Measurements from ENCODE around the gene LRRC56. TPM values are rescaled to one million over a fixed set of nuclear protein-coding genes. Genes with fewer than 3 reads are reported as not detected.
A peak's percentile ranks its signal among the peaks of the same experiment; 100 is the strongest.
"Not testable (repeated sequence)": the region's sequence is repeated elsewhere in the genome, so short reads cannot be mapped to it uniquely, and the experiment has no call there.

LRRC56 gene
- total RNA-seq, 1 donor from 2014 or later = not detected

DNA sequence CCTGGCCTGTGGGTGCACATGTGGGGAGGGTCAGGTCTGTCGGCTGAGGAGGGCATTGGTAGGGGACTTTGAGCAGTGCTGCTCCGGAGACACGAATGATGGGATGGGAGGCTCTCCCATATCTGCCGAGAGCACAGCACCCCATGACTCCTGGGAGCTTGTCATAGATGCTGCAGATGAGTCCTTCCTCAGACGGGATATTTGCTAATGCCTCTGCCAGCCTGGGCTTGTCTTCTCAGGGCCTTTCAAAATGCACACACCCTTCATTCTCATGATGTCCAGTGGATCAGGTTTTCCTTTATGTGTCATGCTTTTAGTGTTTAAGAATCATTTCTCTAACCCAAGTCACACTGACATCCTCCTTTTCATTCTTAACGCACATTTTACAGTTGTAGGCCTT lies 22.2 kb upstream of the LRRC56 start:
- H3K9me3 ChIP-seq = no peaks in the 10 kb centered on the region
- no peaks in the 10 kb centered on the region for H3K27me3 ChIP-seq
- H3K36me3 ChIP-seq = peaks cover 4 to 14% of the 10 kb centered on the region in 2 donors
- H3K4me3 ChIP-seq = no peak overlapping the region
- no peak for DNase-seq (ENCODE audit: low spot score in 2 of 2)
- intact Hi-C loops (cut with DNase I) = no loop called here
- no peak overlapping the region for H3K27ac ChIP-seq
- TF ChIP-seq, protein P1, sequence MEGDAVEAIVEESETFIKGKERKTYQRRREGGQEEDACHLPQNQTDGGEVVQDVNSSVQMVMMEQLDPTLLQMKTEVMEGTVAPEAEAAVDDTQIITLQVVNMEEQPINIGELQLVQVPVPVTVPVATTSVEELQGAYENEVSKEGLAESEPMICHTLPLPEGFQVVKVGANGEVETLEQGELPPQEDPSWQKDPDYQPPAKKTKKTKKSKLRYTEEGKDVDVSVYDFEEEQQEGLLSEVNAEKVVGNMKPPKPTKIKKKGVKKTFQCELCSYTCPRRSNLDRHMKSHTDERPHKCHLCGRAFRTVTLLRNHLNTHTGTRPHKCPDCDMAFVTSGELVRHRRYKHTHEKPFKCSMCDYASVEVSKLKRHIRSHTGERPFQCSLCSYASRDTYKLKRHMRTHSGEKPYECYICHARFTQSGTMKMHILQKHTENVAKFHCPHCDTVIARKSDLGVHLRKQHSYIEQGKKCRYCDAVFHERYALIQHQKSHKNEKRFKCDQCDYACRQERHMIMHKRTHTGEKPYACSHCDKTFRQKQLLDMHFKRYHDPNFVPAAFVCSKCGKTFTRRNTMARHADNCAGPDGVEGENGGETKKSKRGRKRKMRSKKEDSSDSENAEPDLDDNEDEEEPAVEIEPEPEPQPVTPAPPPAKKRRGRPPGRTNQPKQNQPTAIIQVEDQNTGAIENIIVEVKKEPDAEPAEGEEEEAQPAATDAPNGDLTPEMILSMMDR (IDR thresholded peaks at IDR 0.05) = no peak
- H3K4me1 ChIP-seq = peaks cover 2 to 3% of the 10 kb centered on the region in 2 donors

GRCh38 chr11:516400-516799 lies 20.9 kb upstream of the LRRC56 start:
- no peak overlapping the region for H3K4me3 ChIP-seq
- no peak overlapping the region for H3K27ac ChIP-seq
- TF ChIP-seq, protein P1 (IDR thresholded peaks at IDR 0.05) = no peak
- H3K9me3 ChIP-seq = no peaks in the 10 kb centered on the region
- H3K4me1 ChIP-seq = peaks cover 2 to 3% of the 10 kb centered on the region in 2 donors
- no peaks in the 10 kb centered on the region for H3K27me3 ChIP-seq
- H3K36me3 ChIP-seq = peaks cover 0 to 9% of the 10 kb centered on the region in 2 donors
- intact Hi-C loops (cut with DNase I) = no loop called here
- no peak for DNase-seq (ENCODE audit: low spot score in 2 of 2)

- H3K4me1 ChIP-seq; H3K27ac ChIP-seq; H3K27me3 ChIP-seq; H3K9me3 ChIP-seq; H3K4me3 ChIP-seq; intact Hi-C loops (cut with DNase I); H3K36me3 ChIP-seq; DNase-seq (ENCODE audit: low spot score in 2 of 2): not testable (repeated sequence)
These were observed 20.2 kb upstream of the LRRC56 start for GRCh38 chr11:516918-517685.

- intact Hi-C loops (cut with DNase I) = loop anchor here (1.0 kb wide), 2 partner anchors 11 to 70 kb away; partner anchors contain the start of gene RNH1
- Histone ChIP-seq H3K27ac (peak overlapping the region; percentile 76 to 80), H3K36me3 (peaks cover 0 to 6% of the 10 kb centered on the region in 2 donors), H3K9me3 (no peaks in the 10 kb centered on the region), H3K4me3 (peak overlapping the region; percentile 11 to 54), H3K4me1 (peaks cover 2 to 3% of the 10 kb centered on the region in 2 donors), H3K27me3 (no peaks in the 10 kb centered on the region)
- peak; percentile 81 to 96 for DNase-seq (ENCODE audit: low spot score in 2 of 2)
- TF ChIP-seq, protein P1 (IDR thresholded peaks at IDR 0.05) = peak; percentile 84 to 100 (median 96)
These were observed 18.7 kb upstream of the LRRC56 start for GRCh38 chr11:518463-519202.

- intact Hi-C loops (cut with DNase I) = no loop called here
- H3K4me3 ChIP-seq = no peak overlapping the region
- H3K27me3 ChIP-seq = no peaks in the 10 kb centered on the region
- H3K4me1 ChIP-seq = peaks cover 2 to 3% of the 10 kb centered on the region in 2 donors
- no peaks in the 10 kb centered on the region for H3K9me3 ChIP-seq
- peak in 1 of 2 donors; percentile 58 for DNase-seq (ENCODE audit: low spot score in 2 of 2)
- H3K27ac ChIP-seq = no peak overlapping the region
- TF ChIP-seq, protein P1 (IDR thresholded peaks at IDR 0.05) = no peak
- no peaks in the 10 kb centered on the region for H3K36me3 ChIP-seq
These were observed 16.7 kb upstream of the LRRC56 start for GRCh38 chr11:520428-521176.
